ENCODE measurements around the gene CFAP65.

CFAP65 gene

DNA sequence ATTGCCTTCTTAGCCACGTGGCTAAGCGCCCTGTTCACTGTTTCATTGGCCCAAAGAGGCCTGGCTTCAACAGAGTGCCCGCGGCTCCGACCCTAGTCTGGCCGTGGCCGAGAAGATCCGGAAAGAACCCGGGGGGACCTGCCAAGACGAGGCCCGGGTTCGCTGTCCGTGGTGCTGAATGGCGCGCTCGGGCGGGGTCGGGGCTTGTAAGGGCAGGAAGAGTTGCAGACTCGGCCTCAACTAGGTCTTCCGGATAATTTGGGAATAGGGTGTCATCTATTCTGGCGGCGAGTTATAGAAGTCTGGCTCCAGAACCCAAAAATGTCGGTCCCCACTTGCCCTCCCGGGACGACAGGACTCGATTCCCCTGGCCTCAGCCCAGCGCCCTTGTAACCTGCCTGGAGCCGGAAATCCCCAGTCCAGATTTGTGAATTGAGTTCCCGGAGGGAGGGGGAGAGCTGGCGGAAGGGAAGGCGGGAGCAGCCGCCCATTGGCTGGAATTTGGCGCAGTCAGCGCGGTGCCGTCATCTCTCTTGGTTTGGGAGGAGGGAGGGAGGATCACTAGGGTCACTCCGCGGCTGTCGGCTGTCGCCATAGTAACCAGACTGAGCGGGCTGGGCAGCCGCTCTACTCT lies 78.3 kb downstream of the CFAP65 start:
- H3K79me2 ChIP-seq (ENCODE audit: control insufficient read depth, insufficient read depth, low read length), result no peaks in the 10 kb centered on the region
- no peak overlapping the region for H3K23ac ChIP-seq (ENCODE audit: low read length)
- H3K27ac ChIP-seq (ENCODE audit: low read depth, low read length), result no peak overlapping the region
- no peak overlapping the region for H4K8ac ChIP-seq (ENCODE audit: low read depth, low read length)
- no peaks in the 10 kb centered on the region for H3K79me1 ChIP-seq (ENCODE audit: low read length)
- H3K4me1 ChIP-seq (ENCODE audit: control insufficient read depth, low read depth, low read length), result peaks cover 10% of the 10 kb centered on the region
- whole genome bisulfite sequencing (ENCODE audit: extremely low coverage, insufficient coverage, low lambda C conversion rate), result no CpG with 5 or more reads among the region's 42 CpGs
- no peak overlapping the region for H3K4ac ChIP-seq (ENCODE audit: low read depth, low read length)
- no peak overlapping the region for H3K9ac ChIP-seq (ENCODE audit: low read length)
- no peak overlapping the region for H2AK5ac ChIP-seq (ENCODE audit: low read length)
- H2BK15ac ChIP-seq (replicated peaks; ENCODE audit: low read depth), result no peak overlapping the region
- H3K18ac ChIP-seq (ENCODE audit: low read length), result no peak overlapping the region
- H4K5ac ChIP-seq (ENCODE audit: low read length), result no peak overlapping the region
- peaks cover 19% of the 10 kb centered on the region for H3K27me3 ChIP-seq (ENCODE audit: insufficient read depth, low read length, poor library complexity)
- H2BK120ac ChIP-seq (ENCODE audit: low read depth, low read length), result no peak overlapping the region
- H3K4me3 ChIP-seq (ENCODE audit: low read length), result peak overlapping the region; percentile 11
- peak; percentile 98 for DNase-seq
- no peak overlapping the region for H3K56ac ChIP-seq (ENCODE audit: low read length)
- H3K4me2 ChIP-seq (ENCODE audit: low read length), result peak overlapping the region; percentile 74
- no peak overlapping the region for H2BK5ac ChIP-seq (ENCODE audit: low read length)
- no peaks in the 10 kb centered on the region for H3K36me3 ChIP-seq (ENCODE audit: control insufficient read depth, insufficient read depth, low read length)

DNA sequence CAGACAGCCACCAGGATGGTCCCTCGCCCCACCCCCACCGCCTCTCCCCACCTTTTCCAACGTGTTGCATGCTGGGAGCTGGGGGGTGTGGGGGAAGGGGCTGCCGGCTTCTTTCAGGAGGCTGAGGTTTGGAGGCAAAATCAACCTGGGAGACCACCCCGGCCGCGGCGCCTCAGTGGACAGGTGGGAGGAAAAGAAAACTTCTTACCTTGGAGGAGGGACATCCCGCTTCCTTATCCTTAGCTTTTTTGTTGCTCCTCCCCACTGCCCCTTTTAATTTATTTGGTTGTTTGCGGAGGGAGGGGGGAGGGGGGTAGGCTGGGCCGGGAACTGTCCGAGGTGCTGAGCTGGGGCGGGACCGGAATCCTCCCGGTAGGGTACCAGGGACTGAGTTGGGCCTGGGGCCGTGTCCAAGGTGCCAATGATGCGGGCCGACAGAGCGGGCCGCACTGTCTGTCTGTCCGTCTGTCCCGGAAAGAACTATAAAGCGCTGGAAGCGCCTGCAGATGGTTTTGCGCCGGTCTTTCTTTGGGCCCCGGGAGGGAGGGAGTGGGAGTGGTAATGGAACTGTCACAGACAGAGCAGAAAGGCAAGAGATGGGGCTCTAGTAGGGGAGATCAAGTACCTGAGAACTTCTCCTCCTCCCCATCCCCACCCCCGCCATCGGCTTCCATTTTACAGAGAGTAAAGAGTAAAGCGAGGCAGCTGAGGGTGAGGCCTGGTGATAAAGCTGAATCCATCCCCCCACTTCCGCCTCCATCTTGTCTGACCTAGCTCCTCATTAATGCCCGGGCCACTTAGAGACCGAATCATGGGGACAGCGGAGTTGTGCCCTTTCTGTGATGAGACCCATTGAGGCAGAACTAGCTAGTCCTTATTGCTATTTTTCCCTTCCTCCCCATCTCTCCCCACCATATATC lies 79.4 kb downstream of the CFAP65 start:
- Histone ChIP-seq H3K79me1 (ENCODE audit: low read length) (no peaks in the 10 kb centered on the region), H3K18ac (ENCODE audit: low read length) (no peak overlapping the region), H3K27ac (ENCODE audit: low read depth, low read length) (no peak overlapping the region), H3K4me1 (ENCODE audit: control insufficient read depth, low read depth, low read length) (peaks cover 10% of the 10 kb centered on the region), H3K4me2 (ENCODE audit: low read length) (no peak overlapping the region), H3K27me3 (ENCODE audit: insufficient read depth, low read length, poor library complexity) (peaks cover 25% of the 10 kb centered on the region), H3K4ac (ENCODE audit: low read depth, low read length) (no peak overlapping the region), H2BK5ac (ENCODE audit: low read length) (no peak overlapping the region), H3K36me3 (ENCODE audit: control insufficient read depth, insufficient read depth, low read length) (no peaks in the 10 kb centered on the region), H2AK5ac (ENCODE audit: low read length) (no peak overlapping the region), H4K8ac (ENCODE audit: low read depth, low read length) (no peak overlapping the region), H3K23ac (ENCODE audit: low read length) (no peak overlapping the region), H2BK15ac (replicated peaks; ENCODE audit: low read depth) (no peak overlapping the region), H4K5ac (ENCODE audit: low read length) (no peak overlapping the region), H3K56ac (ENCODE audit: low read length) (no peak overlapping the region), H3K4me3 (ENCODE audit: low read length) (no peak overlapping the region), H3K79me2 (ENCODE audit: control insufficient read depth, insufficient read depth, low read length) (no peaks in the 10 kb centered on the region), H2BK120ac (ENCODE audit: low read depth, low read length) (no peak overlapping the region), H3K9ac (ENCODE audit: low read length) (no peak overlapping the region)
- WGBS (ENCODE audit: extremely low coverage, insufficient coverage, low lambda C conversion rate), result no CpG with 5 or more reads among the region's 34 CpGs
- DNase-seq, result no peak

DNA sequence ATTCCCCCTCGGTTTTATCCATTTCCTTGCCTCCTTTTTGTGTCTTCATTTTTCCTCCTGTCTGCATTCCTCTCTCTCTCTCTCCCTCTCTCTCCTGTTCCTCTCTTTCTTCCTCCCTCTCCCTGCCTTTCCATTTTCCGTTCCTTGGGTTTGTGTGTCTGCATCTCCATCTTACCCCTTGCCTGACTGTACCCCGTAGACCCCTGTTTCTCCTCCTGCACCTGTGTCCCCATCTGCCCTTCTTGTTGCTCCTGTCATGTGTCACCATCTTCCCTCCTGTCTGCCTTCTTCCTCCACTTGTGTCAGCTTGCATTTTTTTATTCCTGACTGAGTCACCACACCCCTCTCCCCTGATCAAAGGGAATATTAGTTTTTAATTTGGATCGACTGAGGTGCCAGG lies 80.1 kb downstream of the CFAP65 start:
- H3K18ac ChIP-seq (ENCODE audit: low read length), result no peak overlapping the region
- peaks cover 10% of the 10 kb centered on the region for H3K4me1 ChIP-seq (ENCODE audit: control insufficient read depth, low read depth, low read length)
- no peak overlapping the region for H3K23ac ChIP-seq (ENCODE audit: low read length)
- peaks cover 25% of the 10 kb centered on the region for H3K27me3 ChIP-seq (ENCODE audit: insufficient read depth, low read length, poor library complexity)
- H4K8ac ChIP-seq (ENCODE audit: low read depth, low read length), result no peak overlapping the region
- no peak overlapping the region for H2BK15ac ChIP-seq (replicated peaks; ENCODE audit: low read depth)
- no peak overlapping the region for H2BK5ac ChIP-seq (ENCODE audit: low read length)
- H3K79me2 ChIP-seq (ENCODE audit: control insufficient read depth, insufficient read depth, low read length), result no peaks in the 10 kb centered on the region
- H3K56ac ChIP-seq (ENCODE audit: low read length), result no peak overlapping the region
- H3K9ac ChIP-seq (ENCODE audit: low read length), result no peak overlapping the region
- H2BK120ac ChIP-seq (ENCODE audit: low read depth, low read length), result no peak overlapping the region
- no peaks in the 10 kb centered on the region for H3K79me1 ChIP-seq (ENCODE audit: low read length)
- no peak overlapping the region for H4K5ac ChIP-seq (ENCODE audit: low read length)
- no peaks in the 10 kb centered on the region for H3K36me3 ChIP-seq (ENCODE audit: control insufficient read depth, insufficient read depth, low read length)
- H3K4me2 ChIP-seq (ENCODE audit: low read length), result no peak overlapping the region
- no peak for DNase-seq
- H3K4ac ChIP-seq (ENCODE audit: low read depth, low read length), result no peak overlapping the region
- no peak overlapping the region for H2AK5ac ChIP-seq (ENCODE audit: low read length)
- no peak overlapping the region for H3K4me3 ChIP-seq (ENCODE audit: low read length)
- WGBS (ENCODE audit: extremely low coverage, insufficient coverage, low lambda C conversion rate), result no CpG with 5 or more reads among the region's 4 CpGs
- no peak overlapping the region for H3K27ac ChIP-seq (ENCODE audit: low read depth, low read length)

DNA sequence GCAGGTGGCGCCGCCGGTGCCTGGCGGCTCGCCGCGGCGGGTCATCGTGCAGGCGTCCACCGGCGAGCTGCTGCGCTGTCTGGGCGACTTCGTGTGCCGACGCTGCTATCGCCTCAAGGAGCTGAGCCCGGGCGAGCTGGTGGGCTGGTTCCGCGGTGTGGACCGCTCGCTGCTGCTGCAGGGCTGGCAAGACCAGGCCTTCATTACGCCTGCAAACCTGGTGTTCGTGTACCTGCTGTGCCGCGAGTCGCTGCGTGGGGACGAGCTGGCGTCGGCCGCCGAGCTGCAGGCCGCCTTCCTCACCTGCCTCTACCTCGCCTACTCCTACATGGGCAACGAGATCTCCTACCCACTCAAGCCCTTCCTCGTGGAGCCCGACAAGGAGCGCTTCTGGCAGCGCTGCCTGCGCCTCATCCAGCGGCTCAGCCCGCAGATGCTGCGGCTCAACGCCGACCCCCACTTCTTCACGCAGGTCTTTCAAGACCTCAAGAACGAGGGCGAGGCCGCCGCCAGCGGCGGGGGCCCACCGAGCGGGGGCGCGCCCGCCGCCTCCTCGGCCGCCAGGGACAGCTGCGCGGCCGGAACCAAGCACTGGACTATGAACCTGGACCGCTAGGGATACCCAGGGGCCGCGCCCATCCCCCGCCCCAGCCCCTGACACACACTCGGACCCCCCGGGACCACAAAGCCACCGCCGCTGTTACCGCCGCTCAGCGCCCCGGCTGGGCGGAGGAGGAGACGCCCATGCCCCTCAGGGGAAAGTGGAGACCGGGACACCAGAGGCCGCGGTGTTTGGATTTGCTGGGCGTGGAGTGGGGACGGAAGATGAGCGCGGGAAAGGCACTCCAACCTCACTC lies 80.8 kb downstream of the CFAP65 start:
- no peak overlapping the region for H2BK15ac ChIP-seq (replicated peaks; ENCODE audit: low read depth)
- H3K9ac ChIP-seq (ENCODE audit: low read length), result no peak overlapping the region
- no peaks in the 10 kb centered on the region for H3K79me1 ChIP-seq (ENCODE audit: low read length)
- H3K56ac ChIP-seq (ENCODE audit: low read length), result no peak overlapping the region
- no peak overlapping the region for H3K4ac ChIP-seq (ENCODE audit: low read depth, low read length)
- H3K18ac ChIP-seq (ENCODE audit: low read length), result no peak overlapping the region
- H2AK5ac ChIP-seq (ENCODE audit: low read length), result no peak overlapping the region
- DNase-seq, result no peak
- peaks cover 25% of the 10 kb centered on the region for H3K27me3 ChIP-seq (ENCODE audit: insufficient read depth, low read length, poor library complexity)
- peaks cover 10% of the 10 kb centered on the region for H3K4me1 ChIP-seq (ENCODE audit: control insufficient read depth, low read depth, low read length)
- no peak overlapping the region for H4K8ac ChIP-seq (ENCODE audit: low read depth, low read length)
- no peak overlapping the region for H3K4me3 ChIP-seq (ENCODE audit: low read length)
- no peak overlapping the region for H4K5ac ChIP-seq (ENCODE audit: low read length)
- no peak overlapping the region for H3K27ac ChIP-seq (ENCODE audit: low read depth, low read length)
- no peak overlapping the region for H3K4me2 ChIP-seq (ENCODE audit: low read length)
- H3K36me3 ChIP-seq (ENCODE audit: control insufficient read depth, insufficient read depth, low read length), result no peaks in the 10 kb centered on the region
- WGBS (ENCODE audit: extremely low coverage, insufficient coverage, low lambda C conversion rate), result no CpG with 5 or more reads among the region's 87 CpGs
- no peak overlapping the region for H2BK5ac ChIP-seq (ENCODE audit: low read length)
- H2BK120ac ChIP-seq (ENCODE audit: low read depth, low read length), result no peak overlapping the region
- no peaks in the 10 kb centered on the region for H3K79me2 ChIP-seq (ENCODE audit: control insufficient read depth, insufficient read depth, low read length)
- no peak overlapping the region for H3K23ac ChIP-seq (ENCODE audit: low read length)

DNA sequence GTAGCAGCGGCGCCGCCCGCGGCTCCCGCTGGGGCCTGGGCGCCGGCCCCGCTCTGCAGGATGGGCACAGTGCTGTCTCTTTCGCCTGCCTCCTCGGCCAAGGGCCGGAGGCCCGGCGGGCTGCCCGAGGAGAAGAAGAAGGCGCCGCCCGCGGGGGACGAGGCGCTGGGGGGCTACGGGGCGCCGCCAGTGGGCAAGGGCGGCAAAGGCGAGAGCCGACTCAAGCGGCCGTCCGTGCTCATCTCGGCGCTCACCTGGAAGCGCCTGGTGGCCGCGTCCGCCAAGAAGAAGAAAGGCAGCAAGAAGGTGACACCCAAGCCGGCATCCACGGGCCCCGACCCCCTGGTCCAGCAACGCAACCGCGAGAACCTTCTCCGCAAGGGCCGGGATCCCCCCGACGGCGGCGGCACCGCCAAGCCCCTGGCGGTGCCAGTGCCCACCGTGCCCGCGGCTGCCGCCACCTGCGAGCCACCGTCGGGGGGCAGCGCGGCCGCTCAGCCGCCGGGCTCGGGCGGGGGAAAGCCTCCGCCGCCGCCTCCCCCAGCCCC lies 81.5 kb downstream of the CFAP65 start:
- no peaks in the 10 kb centered on the region for H3K79me1 ChIP-seq (ENCODE audit: low read length)
- no peak overlapping the region for H3K27ac ChIP-seq (ENCODE audit: low read depth, low read length)
- H4K5ac ChIP-seq (ENCODE audit: low read length), result no peak overlapping the region
- H2BK15ac ChIP-seq (replicated peaks; ENCODE audit: low read depth), result no peak overlapping the region
- no peak overlapping the region for H4K8ac ChIP-seq (ENCODE audit: low read depth, low read length)
- no peak overlapping the region for H3K23ac ChIP-seq (ENCODE audit: low read length)
- no peak overlapping the region for H3K18ac ChIP-seq (ENCODE audit: low read length)
- no peak overlapping the region for H3K56ac ChIP-seq (ENCODE audit: low read length)
- no peak overlapping the region for H2BK5ac ChIP-seq (ENCODE audit: low read length)
- H3K9ac ChIP-seq (ENCODE audit: low read length), result no peak overlapping the region
- H3K27me3 ChIP-seq (ENCODE audit: insufficient read depth, low read length, poor library complexity), result peaks cover 25% of the 10 kb centered on the region
- H3K4me3 ChIP-seq (ENCODE audit: low read length), result no peak overlapping the region
- H3K36me3 ChIP-seq (ENCODE audit: control insufficient read depth, insufficient read depth, low read length), result no peaks in the 10 kb centered on the region
- H3K4me2 ChIP-seq (ENCODE audit: low read length), result peak overlapping the region; percentile 39
- whole genome bisulfite sequencing (ENCODE audit: extremely low coverage, insufficient coverage, low lambda C conversion rate), result no CpG with 5 or more reads among the region's 67 CpGs
- H2BK120ac ChIP-seq (ENCODE audit: low read depth, low read length), result no peak overlapping the region
- peaks cover 10% of the 10 kb centered on the region for H3K4me1 ChIP-seq (ENCODE audit: control insufficient read depth, low read depth, low read length)
- H3K4ac ChIP-seq (ENCODE audit: low read depth, low read length), result no peak overlapping the region
- H2AK5ac ChIP-seq (ENCODE audit: low read length), result no peak overlapping the region
- no peaks in the 10 kb centered on the region for H3K79me2 ChIP-seq (ENCODE audit: control insufficient read depth, insufficient read depth, low read length)
- DNase-seq, result peak; percentile 13

All from mesendoderm (in vitro differentiated cells).